Spleen (tissue), 7 donors: ENCODE measurements around the gene COX7A2L.

Source experiments
- CTCF ChIP-seq, 11 experiments: fragments of 200-600 bp in 7 of 11; fragments of 450-650 bp in 4 of 11; sonication (generic) in 4 of 11; IDR thresholded peaks in 8 of 11; conservative IDR thresholded peaks in 3 of 11; 1 replicate in 7 of 11; 2 replicates in 4 of 11; pipeline versions ENCODE4 v1.4.0 to v1.8.0; 2016 to 2021; ENCODE audit warnings: antibody characterized with exemption in 11 of 11, inconsistent platforms in 4 of 11, mild to moderate bottlenecking in 1 of 11
- POLR2A ChIP-seq, 3 donors: fragments of 450-650 bp; IDR thresholded peaks; one replicate each; pipeline ENCODE4 v1.5.1; 2017; ENCODE audit warnings: antibody characterized with exemption in 3 of 3, mild to moderate bottlenecking in 1 of 3
- donor health status: DM: no; HTN: no; CAD: no; lungs with moderate emphysema.
- donor health status: DM: no; HTN: no; CAD: no.
- donor health status: DM: no; HTN: no; CAD: no.

- TF ChIP-seq CTCF (IDR thresholded peaks at IDR 0.05 in 8 of 11, conservative IDR thresholded peaks at IDR 0.05 in 3 of 11) (no peak), POLR2A (IDR thresholded peaks at IDR 0.05) (no peak)
Observed at GRCh38 chr2:42361728-42362283, 789 bp upstream of the COX7A2L start.
